IPS DF 4.7 (cell line): Measurements from ENCODE around the gene CDK5R1.
"Not testable (repeated sequence)": the region's sequence is repeated elsewhere in the genome, so short reads cannot be mapped to it uniquely, and the experiment has no call there.

ENCODE experiments used
- DNase-seq: peaks from one replicate; pipeline ENCODE4 v3.0.0-alpha.2; 2013; ENCODE audit warnings: low spot score; ENCODE audit errors: extremely low read depth

Gene CDK5R1

DNA sequence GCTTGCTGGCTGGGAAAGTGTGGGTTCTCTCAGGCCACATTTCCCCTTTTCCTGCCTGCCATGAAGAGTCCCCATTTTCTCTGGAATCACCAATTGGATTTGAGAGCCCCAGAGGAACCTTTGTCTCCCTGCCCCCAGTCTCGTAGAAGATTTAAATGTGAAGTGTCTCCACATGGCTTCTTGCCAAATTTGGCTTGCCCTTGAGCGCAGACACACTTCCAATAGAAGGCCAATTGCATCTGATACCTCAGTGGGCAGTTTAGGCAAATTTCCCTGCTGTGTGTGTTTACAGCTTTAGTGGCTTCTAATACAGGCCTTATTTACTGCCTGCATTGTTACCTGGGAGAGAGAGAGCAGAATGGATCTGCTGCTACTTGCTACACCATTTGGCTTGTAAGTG is 29.7 kb downstream of the CDK5R1 start:
- DNase-seq = no peak

GRCh38 chr17:32516940-32517701 is 30.3 kb downstream of the CDK5R1 start:
- DNase-seq = no peak

GRCh38 chr17:32517982-32518381 is 31.2 kb downstream of the CDK5R1 start:
- no peak for DNase-seq

DNA sequence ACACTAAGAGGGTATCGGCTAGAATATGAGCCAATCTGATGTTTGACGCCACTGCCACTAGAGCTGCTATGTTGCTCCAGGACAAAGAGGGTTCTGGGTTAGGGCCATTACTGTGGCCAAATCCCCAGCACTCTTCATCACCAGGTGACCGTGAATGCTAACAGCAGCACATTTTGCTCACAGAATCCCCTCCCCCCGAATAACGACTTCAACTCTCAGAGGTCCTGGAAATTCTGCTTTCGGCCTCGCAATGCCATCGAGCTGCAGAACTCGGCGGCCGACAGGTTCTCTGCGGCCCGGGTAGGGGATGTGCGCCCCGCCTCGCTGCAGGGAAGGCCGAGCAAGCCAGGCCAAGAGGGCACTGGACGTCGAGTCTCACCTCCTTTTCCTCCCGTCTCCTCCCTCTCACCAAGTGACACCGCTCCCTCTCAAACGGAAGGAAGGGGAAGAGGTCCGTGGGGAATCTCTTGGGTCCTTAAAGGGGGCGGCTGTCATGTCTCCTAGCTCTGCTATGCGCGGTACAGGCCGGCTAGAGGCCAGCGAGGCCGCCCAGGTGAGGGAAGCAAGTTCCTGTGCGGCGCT is 31.9 kb downstream of the CDK5R1 start:
- no peak for DNase-seq

DNA sequence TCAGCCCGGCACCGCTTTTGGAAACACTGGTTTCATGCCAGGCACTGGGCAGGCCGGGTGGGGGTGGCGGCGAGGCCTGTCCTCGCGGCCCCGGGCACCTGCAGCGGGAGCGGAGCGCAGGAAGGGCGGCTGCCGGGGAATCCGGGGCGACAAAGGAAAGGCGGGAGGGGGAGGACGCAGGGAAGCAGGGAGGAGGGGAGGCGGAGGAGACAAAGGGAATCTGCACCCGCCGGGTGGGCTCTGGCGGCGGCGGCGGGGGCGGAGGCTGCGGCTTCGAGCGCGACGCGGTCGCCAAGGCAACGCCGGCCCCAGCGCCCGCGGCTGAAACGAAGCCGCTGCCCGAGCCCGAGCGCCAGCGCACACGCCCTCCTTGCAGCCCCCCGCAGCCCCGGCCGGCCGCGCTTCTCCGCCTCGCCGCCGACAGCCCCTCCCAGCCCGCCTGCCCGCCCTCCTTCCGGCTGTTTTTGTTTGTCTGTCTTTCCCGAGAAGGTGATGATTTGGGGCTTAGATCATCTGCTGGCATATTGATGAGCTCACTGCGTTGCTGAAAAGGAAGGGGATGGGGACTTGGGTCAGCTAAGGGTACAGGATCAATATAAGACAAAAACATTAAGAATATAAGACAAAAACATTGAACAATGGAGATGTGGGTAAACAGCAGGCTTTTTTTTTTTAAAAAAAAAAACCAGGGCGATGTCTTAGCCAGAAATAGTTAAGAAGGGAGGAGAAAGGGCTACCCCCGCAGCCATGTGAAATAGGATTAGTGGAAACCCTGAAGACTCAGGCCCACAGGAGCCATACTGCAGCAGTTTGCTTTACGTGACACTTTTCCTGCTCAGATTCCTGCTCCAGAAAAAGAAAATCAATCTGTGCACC is 32.7 kb downstream of the CDK5R1 start:
- DNase-seq = no peak

- DNase-seq = no peak
Observed at GRCh38 chr17:32520104-32520701, 33.4 kb downstream of the CDK5R1 start.

GRCh38 chr17:32520737-32521404 is 34.1 kb downstream of the CDK5R1 start:
- DNase-seq = no peak

- no peak for DNase-seq
Observed at GRCh38 chr17:32523017-32523680, 36.4 kb downstream of the CDK5R1 start.

DNA sequence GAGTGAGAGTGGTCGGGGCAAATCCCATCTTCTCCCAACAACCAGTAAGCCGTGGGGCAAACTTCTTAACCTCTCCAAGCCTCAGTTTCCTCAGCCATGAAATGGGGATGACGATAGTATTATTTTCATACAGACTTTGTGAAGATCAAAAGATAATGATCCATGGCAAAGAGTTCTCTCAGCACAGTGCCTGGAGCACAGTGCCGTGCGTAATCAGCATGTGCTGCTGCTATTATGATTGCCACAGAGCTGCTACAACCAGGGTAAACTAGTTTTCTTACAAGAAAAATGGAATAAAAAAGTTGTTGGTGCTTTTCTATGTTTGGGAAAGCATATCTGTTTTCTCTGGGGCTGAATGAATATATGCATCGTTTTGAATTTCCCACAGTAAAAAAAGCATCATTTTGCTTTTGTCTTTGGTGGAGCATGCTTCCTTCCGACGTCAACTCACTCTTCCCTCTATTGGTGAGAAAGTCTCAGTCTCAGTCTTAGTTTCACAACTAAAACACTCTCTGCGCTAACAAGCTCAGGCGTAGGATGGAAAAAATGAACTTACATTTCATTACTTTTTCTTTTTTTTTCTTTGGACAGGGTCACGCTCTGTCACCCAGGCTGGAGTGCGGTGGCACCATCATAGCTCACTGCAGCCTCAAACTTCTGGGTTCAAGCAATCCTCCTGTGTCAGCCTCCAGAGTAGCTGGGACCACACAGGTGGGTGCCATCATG is 37.2 kb downstream of the CDK5R1 start:
- no peak for DNase-seq

- not testable (repeated sequence) for DNase-seq
Observed at GRCh38 chr17:32524553-32524880, 37.7 kb downstream of the CDK5R1 start.

GRCh38 chr17:32525122-32525521 is 38.3 kb downstream of the CDK5R1 start:
- DNase-seq = no peak

DNA sequence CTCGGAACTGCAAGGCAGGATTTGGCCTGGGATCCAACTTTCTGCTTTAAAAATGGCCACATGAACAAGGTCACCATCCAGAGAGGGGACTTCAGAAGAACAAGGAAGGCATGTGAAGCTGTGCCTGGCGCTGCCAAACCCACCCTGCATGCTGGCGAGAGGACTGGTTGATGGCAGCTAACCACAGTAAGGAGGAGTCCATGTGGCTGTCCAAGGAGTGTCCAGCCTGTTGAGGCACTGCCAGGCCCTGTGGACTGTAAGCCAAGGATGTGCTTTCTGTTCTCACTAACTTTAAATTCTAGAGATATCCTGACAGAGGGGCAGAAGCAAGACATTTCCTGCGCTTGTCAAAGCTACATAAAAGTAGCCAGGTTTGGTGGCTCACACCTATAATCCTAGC is 40.4 kb downstream of the CDK5R1 start:
- DNase-seq = no peak

GRCh38 chr17:32528825-32529224 is 42.0 kb downstream of the CDK5R1 start:
- no peak for DNase-seq

- no peak for DNase-seq
Observed at GRCh38 chr17:32529604-32530003, 42.8 kb downstream of the CDK5R1 start.

DNA sequence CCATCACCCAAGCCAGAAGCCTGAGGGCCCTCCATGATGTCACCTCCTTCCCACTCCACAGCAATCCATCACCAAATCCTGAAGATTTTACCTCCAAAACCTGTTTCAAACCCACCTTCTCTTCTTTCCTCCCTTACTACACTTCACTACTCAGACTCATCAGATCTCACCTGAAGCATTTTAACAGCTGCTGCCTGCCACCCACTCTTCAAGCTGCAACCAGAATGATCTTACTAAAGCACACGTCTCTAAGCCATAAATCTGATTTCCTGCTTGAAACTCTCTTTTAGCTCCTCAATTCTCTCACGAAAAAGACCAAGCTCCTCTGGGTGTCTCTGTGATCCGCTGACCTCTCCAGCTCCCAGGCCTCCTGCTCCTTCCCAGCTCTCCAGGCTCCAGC is 46.5 kb downstream of the CDK5R1 start:
- no peak for DNase-seq

- no peak for DNase-seq
Observed at GRCh38 chr17:32536736-32537643, 50.2 kb downstream of the CDK5R1 start.
